ENCODE data around the gene TTC39C. TPM values are rescaled to one million over a fixed set of nuclear protein-coding genes. Genes with fewer than 3 reads are reported as not detected.

TTC39C gene
- 2.9 TPM for polyA plus RNA-seq (2013, experiment 1 of 2)
- 3.6 TPM for polyA plus RNA-seq (2013, experiment 2 of 2)

DNA sequence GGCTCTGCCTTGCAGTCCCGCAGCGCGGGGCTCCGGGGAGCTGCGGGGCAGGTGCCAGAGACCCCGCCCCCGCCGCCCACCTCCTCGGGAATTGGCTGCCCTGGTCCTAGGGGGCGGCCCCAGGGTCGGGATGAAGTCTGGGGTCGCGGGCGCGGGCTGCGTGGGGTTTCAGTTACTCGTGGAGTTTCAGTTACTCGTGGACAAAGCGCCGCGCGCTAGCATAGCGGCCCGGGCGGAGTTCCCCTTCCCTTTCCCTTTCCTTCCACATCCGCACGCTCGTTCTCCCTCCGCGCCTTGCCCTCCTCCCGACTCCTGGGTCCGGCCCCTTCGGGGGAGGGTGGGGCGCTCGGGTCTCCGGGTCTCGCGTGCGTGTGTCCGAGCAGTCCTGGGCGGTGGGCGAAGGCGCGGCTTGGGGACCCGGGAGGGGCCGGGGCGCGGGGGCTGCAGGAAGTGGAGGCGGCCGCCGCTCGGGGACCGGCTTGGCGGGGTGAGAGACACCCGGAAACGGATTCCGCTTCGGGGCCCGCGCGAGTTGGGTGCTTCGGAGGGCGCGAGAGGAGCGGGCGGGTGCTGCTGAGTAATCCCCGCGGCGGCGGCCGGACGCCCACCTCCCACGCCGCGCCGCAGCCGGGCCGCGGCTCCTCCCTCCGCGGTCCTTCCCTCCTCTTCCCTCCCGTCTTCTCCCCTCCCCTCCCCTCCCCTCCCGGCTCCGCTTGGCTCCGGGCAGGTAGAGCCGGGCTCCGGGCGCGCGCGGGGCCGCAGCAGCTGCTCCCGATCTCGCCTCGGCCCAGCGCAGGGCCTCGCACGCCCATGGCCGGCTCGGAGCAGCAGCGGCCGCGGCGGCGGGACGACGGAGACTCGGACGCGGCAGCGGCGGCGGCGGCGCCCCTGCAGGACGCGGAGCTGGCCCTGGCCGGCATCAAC lies at the start of gene TTC39C:
Gene TTC39C, plus strand, starts transcription at position 693 of the 924 bp plus-strand sequence. Its CDS starts 118 bp downstream, at position 811.
- DNase-seq, result peak; percentile 74
- Histone ChIP-seq H2BK120ac (ENCODE audit: low read depth, low read length) (peak within 1 kb of the TSS; percentile 67), H2BK5ac (ENCODE audit: low read depth, low read length, poor library complexity, severe bottlenecking) (no peak within 1 kb of the TSS), H3K23ac (ENCODE audit: low read length in 2 of 2) (peak within 1 kb of the TSS in 1 of 2 experiments; percentile 74), H3K4me1 (ENCODE audit: control insufficient read depth, insufficient read depth, low read depth, low read length) (peaks cover 4% of the 10 kb centered on the region), H3K4me2 (ENCODE audit: low read length, poor library complexity, severe bottlenecking) (peak within 1 kb of the TSS; percentile 94), H2AK5ac (ENCODE audit: low read length, severe bottlenecking) (no peak within 1 kb of the TSS), H2AFZ (ENCODE audit: low read depth, low read length) (peak within 1 kb of the TSS; percentile 30), H3K79me1 (replicated peaks; ENCODE audit: low read length, poor library complexity, severe bottlenecking) (peaks cover 18% of the 10 kb centered on the region), H4K8ac (ENCODE audit: low read length) (peak within 1 kb of the TSS; percentile 81), H3K4ac (ENCODE audit: low read depth in 1 of 2, low read length in 2 of 2) (peak within 1 kb of the TSS; percentile 11 to 18), H4K91ac (ENCODE audit: low read length) (peak within 1 kb of the TSS; percentile 53), H3K27me3 (ENCODE audit: control insufficient read depth in 1 of 2, insufficient read depth in 1 of 2, low read length in 2 of 2) (peaks cover 12 to 15% of the 10 kb centered on the region in 2 experiments), H3K9ac (ENCODE audit: low read length) (peak within 1 kb of the TSS; percentile 90), H3K14ac (ENCODE audit: low read length in 2 of 2) (peak within 1 kb of the TSS in 1 of 2 experiments; percentile 93), H3K18ac (ENCODE audit: low read depth in 1 of 2, low read length in 2 of 2) (peak within 1 kb of the TSS; percentile 66 to 82), H3K36me3 (ENCODE audit: control insufficient read depth in 1 of 2, insufficient read depth in 2 of 2, low read depth in 1 of 2, low read length in 2 of 2) (peaks cover 0 to 6% of the 10 kb centered on the region in 2 experiments), H3K27ac (ENCODE audit: low read length, poor library complexity, severe bottlenecking) (no peak within 1 kb of the TSS), H3K9me3 (ENCODE audit: control insufficient read depth, low read length) (no peaks in the 10 kb centered on the region), H2BK12ac (ENCODE audit: low read length in 2 of 2) (peak within 1 kb of the TSS in 1 of 2 experiments; percentile 55), H2BK15ac (ENCODE audit: low read depth, poor library complexity, severe bottlenecking) (peak within 1 kb of the TSS; percentile 90), H3K4me3 (ENCODE audit: insufficient read depth in 1 of 2, low read depth in 1 of 2, low read length in 2 of 2) (peak within 1 kb of the TSS; percentile 80 to 83)
- 0% methylated on average over 32 of the region's 118 CpGs for WGBS

DNA sequence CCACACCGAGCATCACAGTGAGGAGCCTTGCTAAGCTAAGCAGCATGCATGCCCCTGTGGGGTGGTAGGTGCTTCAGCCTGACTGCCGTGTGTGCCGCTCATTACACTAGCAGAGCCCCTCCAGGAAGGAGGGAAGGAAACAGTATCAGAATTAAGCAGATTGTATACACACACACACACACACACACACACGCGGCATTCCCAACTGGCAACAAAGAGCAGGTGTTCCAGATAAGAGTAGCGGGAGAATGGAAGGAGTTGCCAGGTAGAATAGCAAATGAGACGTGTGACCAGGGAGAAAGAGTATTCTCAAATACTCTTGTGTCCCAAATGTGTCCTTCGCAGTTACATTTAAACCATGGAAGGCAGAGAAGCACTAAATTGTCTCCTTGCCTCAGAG lies 47.6 kb upstream of the TTC39C start:
- no peak overlapping the region for H3K4ac ChIP-seq (ENCODE audit: low read depth in 1 of 2, low read length in 2 of 2)
- H2BK5ac ChIP-seq (ENCODE audit: low read depth, low read length, poor library complexity, severe bottlenecking), result no peak overlapping the region
- peaks cover 2% of the 10 kb centered on the region for H3K4me1 ChIP-seq (ENCODE audit: control insufficient read depth, insufficient read depth, low read depth, low read length)
- no peak overlapping the region for H3K9ac ChIP-seq (ENCODE audit: low read length)
- H3K18ac ChIP-seq (ENCODE audit: low read depth in 1 of 2, low read length in 2 of 2), result no peak overlapping the region
- H4K8ac ChIP-seq (ENCODE audit: low read length), result no peak overlapping the region
- H2BK15ac ChIP-seq (ENCODE audit: low read depth, poor library complexity, severe bottlenecking), result no peak overlapping the region
- H3K4me2 ChIP-seq (ENCODE audit: low read length, poor library complexity, severe bottlenecking), result no peak overlapping the region
- H2BK12ac ChIP-seq (ENCODE audit: low read length in 2 of 2), result no peak overlapping the region
- H2AFZ ChIP-seq (ENCODE audit: low read depth, low read length), result no peak overlapping the region
- no peaks in the 10 kb centered on the region for H3K79me1 ChIP-seq (replicated peaks; ENCODE audit: low read length, poor library complexity, severe bottlenecking)
- no peak overlapping the region for H3K27ac ChIP-seq (ENCODE audit: low read length, poor library complexity, severe bottlenecking)
- 89% methylated on average over 4 of the region's 8 CpGs for WGBS
- H3K23ac ChIP-seq (ENCODE audit: low read length in 2 of 2), result no peak overlapping the region
- no peak overlapping the region for H3K4me3 ChIP-seq (ENCODE audit: insufficient read depth in 1 of 2, low read depth in 1 of 2, low read length in 2 of 2)
- no peak overlapping the region for H2AK5ac ChIP-seq (ENCODE audit: low read length, severe bottlenecking)
- H4K91ac ChIP-seq (ENCODE audit: low read length), result no peak overlapping the region
- H3K27me3 ChIP-seq (ENCODE audit: control insufficient read depth in 1 of 2, insufficient read depth in 1 of 2, low read length in 2 of 2), result peaks cover 0 to 3% of the 10 kb centered on the region in 2 experiments
- H3K36me3 ChIP-seq (ENCODE audit: control insufficient read depth in 1 of 2, insufficient read depth in 2 of 2, low read depth in 1 of 2, low read length in 2 of 2), result no peaks in the 10 kb centered on the region
- no peak overlapping the region for H2BK120ac ChIP-seq (ENCODE audit: low read depth, low read length)
- H3K9me3 ChIP-seq (ENCODE audit: control insufficient read depth, low read length), result no peaks in the 10 kb centered on the region
- DNase-seq, result no peak
- H3K14ac ChIP-seq (ENCODE audit: low read length in 2 of 2), result no peak overlapping the region

DNA sequence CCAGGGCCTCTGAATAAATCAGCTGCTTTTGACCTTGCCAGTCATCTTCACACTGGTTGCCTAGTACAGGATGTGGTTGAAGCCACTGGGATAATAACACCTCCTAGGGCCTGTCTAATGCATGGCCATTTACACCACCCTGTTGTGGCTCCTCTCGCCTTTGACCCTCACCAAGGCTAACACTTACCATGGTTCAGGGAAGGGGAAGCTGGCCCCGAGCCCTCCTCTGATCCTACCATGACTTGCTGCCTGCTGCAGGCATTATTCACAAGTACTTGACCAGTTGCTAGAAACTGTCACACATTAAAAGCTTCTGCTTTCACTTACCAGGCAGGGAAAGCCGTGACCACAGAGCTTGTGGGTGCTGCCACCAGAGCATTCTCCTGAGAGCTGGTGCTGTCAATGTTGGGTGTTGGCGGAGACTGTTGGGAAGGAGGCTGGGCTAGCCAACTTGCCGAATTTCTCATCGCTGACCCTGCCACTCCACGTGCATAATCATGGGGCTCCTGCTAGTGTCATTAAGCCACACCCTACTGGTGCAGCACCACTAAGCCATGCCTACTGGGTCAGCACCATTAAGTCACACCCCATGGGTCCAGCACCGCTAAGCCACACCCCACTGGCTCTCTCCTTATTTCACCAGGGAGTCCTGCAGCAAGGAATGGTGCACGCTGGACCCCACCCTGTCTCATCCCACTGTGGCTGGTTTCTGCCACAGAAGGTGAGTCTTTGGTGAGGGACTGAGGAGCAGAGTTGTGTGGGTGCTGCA lies 47.0 kb upstream of the TTC39C start:
- Histone ChIP-seq H3K4me3 (ENCODE audit: insufficient read depth in 1 of 2, low read depth in 1 of 2, low read length in 2 of 2) (peak overlapping the region in 1 of 2 experiments; percentile 15), H3K18ac (ENCODE audit: low read depth in 1 of 2, low read length in 2 of 2) (no peak overlapping the region), H3K14ac (ENCODE audit: low read length in 2 of 2) (no peak overlapping the region)

More for the DNA sequence above, 47.0 kb upstream of the TTC39C start:
- Histone ChIP-seq H4K8ac (ENCODE audit: low read length) (no peak overlapping the region), H2BK5ac (ENCODE audit: low read depth, low read length, poor library complexity, severe bottlenecking) (no peak overlapping the region), H2AFZ (ENCODE audit: low read depth, low read length) (no peak overlapping the region), H3K27me3 (ENCODE audit: control insufficient read depth in 1 of 2, insufficient read depth in 1 of 2, low read length in 2 of 2) (peaks cover 0 to 3% of the 10 kb centered on the region in 2 experiments), H2BK15ac (ENCODE audit: low read depth, poor library complexity, severe bottlenecking) (no peak overlapping the region), H3K27ac (ENCODE audit: low read length, poor library complexity, severe bottlenecking) (no peak overlapping the region), H3K9me3 (ENCODE audit: control insufficient read depth, low read length) (no peaks in the 10 kb centered on the region), H3K4me2 (ENCODE audit: low read length, poor library complexity, severe bottlenecking) (no peak overlapping the region), H2BK120ac (ENCODE audit: low read depth, low read length) (no peak overlapping the region), H3K4me1 (ENCODE audit: control insufficient read depth, insufficient read depth, low read depth, low read length) (peaks cover 2% of the 10 kb centered on the region), H3K79me1 (replicated peaks; ENCODE audit: low read length, poor library complexity, severe bottlenecking) (no peaks in the 10 kb centered on the region), H3K23ac (ENCODE audit: low read length in 2 of 2) (no peak overlapping the region), H3K4ac (ENCODE audit: low read depth in 1 of 2, low read length in 2 of 2) (no peak overlapping the region), H3K9ac (ENCODE audit: low read length) (no peak overlapping the region), H2BK12ac (ENCODE audit: low read length in 2 of 2) (no peak overlapping the region), H3K36me3 (ENCODE audit: control insufficient read depth in 1 of 2, insufficient read depth in 2 of 2, low read depth in 1 of 2, low read length in 2 of 2) (no peaks in the 10 kb centered on the region), H4K91ac (ENCODE audit: low read length) (no peak overlapping the region), H2AK5ac (ENCODE audit: low read length, severe bottlenecking) (no peak overlapping the region)
- 88% methylated on average over 9 of the region's 9 CpGs for WGBS
- DNase-seq, result no peak

Measured in mesenchymal stem cell (in vitro differentiated cells and primary cell).